Loucy (cell line): Measurements from ENCODE around the gene IRF2BP2.

Source experiments
- H2AFZ ChIP-seq: fragments of 200-600 bp; sonication (generic); 2 replicates; pipeline ENCODE4 v1.6.0; 2016; ENCODE audit warnings: antibody characterized with exemption, mild to moderate bottlenecking, low read length, moderate library complexity
- H3F3A ChIP-seq: fragments of 200-600 bp; 2 replicates; pipeline ENCODE4 v1.6.0; 2016; ENCODE audit warnings: antibody characterized with exemption, low read depth, mild to moderate bottlenecking
- H3K27me3 ChIP-seq: fragments of 200-600 bp; sonication (generic); 2 replicates; pipeline ENCODE4 v1.6.1; 2014; ENCODE audit warnings: low read length, mild to moderate bottlenecking; ENCODE audit not compliant: insufficient read depth, poor library complexity, severe bottlenecking
- H3K36me3 ChIP-seq: fragments of 200-600 bp; sonication (generic); 2 replicates; pipeline ENCODE4 v1.6.1; 2016; ENCODE audit warnings: low read length; ENCODE audit not compliant: insufficient read depth
- H3K4me1 ChIP-seq: fragments of 200-600 bp; sonication (generic); 2 replicates; pipeline ENCODE4 v1.5.1; 2014; ENCODE audit warnings: low read length, mild to moderate bottlenecking; ENCODE audit not compliant: insufficient read depth, poor library complexity, severe bottlenecking
- H3K4me2 ChIP-seq: fragments of 200-600 bp; sonication (generic); 2 replicates; pipeline ENCODE4 v1.6.0; 2014; ENCODE audit warnings: antibody characterized with exemption, low read length, low read depth, mild to moderate bottlenecking; ENCODE audit not compliant: poor library complexity, severe bottlenecking
- H3K4me3 ChIP-seq: fragments of 200-600 bp; sonication (generic); 2 replicates; pipeline ENCODE4 v1.5.1; 2014; ENCODE audit warnings: low read length, mild to moderate bottlenecking, mixed read lengths; ENCODE audit not compliant: poor library complexity, severe bottlenecking
- H3K79me2 ChIP-seq: fragments of 200-600 bp; sonication (generic); 2 replicates; pipeline ENCODE4 v1.6.1; 2014; ENCODE audit warnings: low read length; ENCODE audit not compliant: insufficient read depth
- H3K9ac ChIP-seq: fragments of 200-600 bp; sonication (generic); 2 replicates; pipeline ENCODE4 v1.6.0; 2014; ENCODE audit warnings: mild to moderate bottlenecking, low read depth, low read length, moderate library complexity; ENCODE audit not compliant: poor library complexity, severe bottlenecking
- H3K9me2 ChIP-seq: fragments of 200-600 bp; sonication (generic); replicated peaks from 2 replicates; pipeline ENCODE4 v1.6.1; 2016; ENCODE audit warnings: low read depth, low read length, mixed read lengths
- H3K9me3 ChIP-seq: fragments of 200-600 bp; sonication (generic); 2 replicates; pipeline ENCODE4 v1.6.1; 2014; ENCODE audit warnings: mild to moderate bottlenecking, antibody characterized with exemption, low read length, low read depth; ENCODE audit not compliant: insufficient read depth
- H4K20me1 ChIP-seq: fragments of 200-600 bp; sonication (generic); 2 replicates; pipeline ENCODE4 v1.6.0; 2014; ENCODE audit warnings: antibody characterized with exemption, low read length, mild to moderate bottlenecking; ENCODE audit not compliant: insufficient read depth, poor library complexity, severe bottlenecking
- EZH2phosphoT487 ChIP-seq: fragments of 200-600 bp; IDR thresholded peaks from 2 replicates; pipeline ENCODE4 v1.6.1; 2018; ENCODE audit warnings: antibody characterized with exemption, mild to moderate bottlenecking, moderate library complexity, borderline replicate concordance
- TF ChIP-seq, protein P1 (sequence below): fragments of 200-600 bp; sonication (generic); conservative IDR thresholded peaks from 2 replicates; pipeline ENCODE4 v1.5.1; 2014; ENCODE audit warnings: mild to moderate bottlenecking, antibody characterized with exemption, low read length

The IRF2BP2 gene

DNA sequence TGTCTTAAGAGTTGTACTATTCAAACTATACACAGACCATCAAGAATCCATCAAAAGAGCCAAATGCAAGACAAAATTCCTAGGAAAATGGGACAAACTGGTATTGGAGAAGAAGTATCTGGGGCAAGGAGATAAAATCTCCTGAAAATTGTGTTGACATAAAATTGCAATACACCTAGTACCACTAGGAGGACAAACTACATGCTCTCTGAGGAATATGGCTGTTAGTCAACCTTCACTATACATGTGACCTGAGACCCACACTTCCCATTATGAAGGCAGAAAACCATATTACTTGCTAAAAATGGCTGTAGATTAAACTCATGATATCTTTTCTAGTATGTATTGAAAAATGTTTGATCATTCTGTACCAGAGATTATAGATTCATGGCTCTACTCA lies 30.0 kb downstream of the IRF2BP2 start:
- no peaks in the 10 kb centered on the region for H3K79me2 ChIP-seq
- no peak overlapping the region for H3K4me2 ChIP-seq
- H3K27me3 ChIP-seq = no peaks in the 10 kb centered on the region
- no peak overlapping the region for H3K4me3 ChIP-seq
- H3K9ac ChIP-seq = no peak overlapping the region
- peak overlapping the region; percentile 44 for H2AFZ ChIP-seq
- TF ChIP-seq EZH2phosphoT487 = no peak
- TF ChIP-seq, protein P1, sequence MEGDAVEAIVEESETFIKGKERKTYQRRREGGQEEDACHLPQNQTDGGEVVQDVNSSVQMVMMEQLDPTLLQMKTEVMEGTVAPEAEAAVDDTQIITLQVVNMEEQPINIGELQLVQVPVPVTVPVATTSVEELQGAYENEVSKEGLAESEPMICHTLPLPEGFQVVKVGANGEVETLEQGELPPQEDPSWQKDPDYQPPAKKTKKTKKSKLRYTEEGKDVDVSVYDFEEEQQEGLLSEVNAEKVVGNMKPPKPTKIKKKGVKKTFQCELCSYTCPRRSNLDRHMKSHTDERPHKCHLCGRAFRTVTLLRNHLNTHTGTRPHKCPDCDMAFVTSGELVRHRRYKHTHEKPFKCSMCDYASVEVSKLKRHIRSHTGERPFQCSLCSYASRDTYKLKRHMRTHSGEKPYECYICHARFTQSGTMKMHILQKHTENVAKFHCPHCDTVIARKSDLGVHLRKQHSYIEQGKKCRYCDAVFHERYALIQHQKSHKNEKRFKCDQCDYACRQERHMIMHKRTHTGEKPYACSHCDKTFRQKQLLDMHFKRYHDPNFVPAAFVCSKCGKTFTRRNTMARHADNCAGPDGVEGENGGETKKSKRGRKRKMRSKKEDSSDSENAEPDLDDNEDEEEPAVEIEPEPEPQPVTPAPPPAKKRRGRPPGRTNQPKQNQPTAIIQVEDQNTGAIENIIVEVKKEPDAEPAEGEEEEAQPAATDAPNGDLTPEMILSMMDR = peak; percentile 69
- H3K9me3 ChIP-seq = no peaks in the 10 kb centered on the region
- H3K9me2 ChIP-seq = no peaks in the 10 kb centered on the region
- no peaks in the 10 kb centered on the region for H3K4me1 ChIP-seq
- no peaks in the 10 kb centered on the region for H3K36me3 ChIP-seq
- H3F3A ChIP-seq = no peaks in the 10 kb centered on the region
- no peaks in the 10 kb centered on the region for H4K20me1 ChIP-seq

DNA sequence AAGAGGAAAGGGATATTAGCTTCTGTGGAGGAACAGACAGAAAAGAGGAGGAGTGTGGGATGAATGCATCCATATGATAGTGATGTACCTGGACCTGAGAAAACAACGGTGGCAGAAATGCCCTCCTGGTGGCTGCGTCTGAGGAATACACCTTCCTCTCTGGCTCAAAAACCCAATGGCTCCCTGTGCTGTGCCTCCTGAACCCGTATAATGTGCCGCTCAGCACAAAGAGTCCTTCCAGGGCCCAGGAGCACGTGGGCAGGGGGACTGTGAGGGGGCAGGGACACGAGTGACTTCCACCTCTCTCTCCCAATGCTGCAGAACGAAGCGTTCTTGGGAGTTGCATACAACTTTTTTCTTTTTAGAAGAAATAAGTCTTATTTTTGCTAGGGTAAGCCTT lies 31.2 kb downstream of the IRF2BP2 start:
- no peak overlapping the region for H2AFZ ChIP-seq
- H3K9me3 ChIP-seq = no peaks in the 10 kb centered on the region
- no peak overlapping the region for H3K4me3 ChIP-seq
- H3K27me3 ChIP-seq = no peaks in the 10 kb centered on the region
- no peak for TF ChIP-seq EZH2phosphoT487
- TF ChIP-seq, protein P1 = no peak
- H3K4me1 ChIP-seq = no peaks in the 10 kb centered on the region
- no peaks in the 10 kb centered on the region for H3F3A ChIP-seq
- no peaks in the 10 kb centered on the region for H3K9me2 ChIP-seq
- no peak overlapping the region for H3K9ac ChIP-seq
- no peak overlapping the region for H3K4me2 ChIP-seq
- H3K36me3 ChIP-seq = no peaks in the 10 kb centered on the region
- no peaks in the 10 kb centered on the region for H3K79me2 ChIP-seq
- H4K20me1 ChIP-seq = no peaks in the 10 kb centered on the region

DNA sequence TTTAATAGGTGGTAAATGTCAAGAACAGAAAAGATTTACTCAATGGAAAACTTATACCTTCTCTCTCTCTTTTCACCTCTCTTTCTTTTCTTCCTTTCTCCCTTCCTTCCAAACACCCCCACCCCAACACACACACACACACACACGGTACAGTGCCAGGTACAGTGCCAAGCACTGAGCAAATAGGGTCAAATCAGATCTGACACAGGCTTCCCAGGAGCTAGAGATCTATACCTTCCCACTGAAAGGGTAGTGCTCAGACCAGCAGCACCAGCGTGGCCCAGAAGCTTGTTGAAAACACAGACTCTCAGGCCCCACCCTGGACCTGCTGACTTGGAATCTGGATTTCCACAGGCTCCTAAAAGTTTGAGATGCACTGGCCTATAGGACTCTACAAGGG lies 31.9 kb downstream of the IRF2BP2 start:
- no peaks in the 10 kb centered on the region for H3K4me1 ChIP-seq
- H3K4me3 ChIP-seq = no peak overlapping the region
- H3K79me2 ChIP-seq = no peaks in the 10 kb centered on the region
- no peaks in the 10 kb centered on the region for H4K20me1 ChIP-seq
- TF ChIP-seq, protein P1 = no peak
- TF ChIP-seq EZH2phosphoT487 = no peak
- no peak overlapping the region for H2AFZ ChIP-seq
- H3K9me3 ChIP-seq = no peaks in the 10 kb centered on the region
- H3K27me3 ChIP-seq = no peaks in the 10 kb centered on the region
- no peaks in the 10 kb centered on the region for H3K9me2 ChIP-seq
- no peaks in the 10 kb centered on the region for H3K36me3 ChIP-seq
- no peak overlapping the region for H3K9ac ChIP-seq
- H3F3A ChIP-seq = no peaks in the 10 kb centered on the region
- no peak overlapping the region for H3K4me2 ChIP-seq
